Esophagus muscularis mucosa (tissue), 4 donors: ENCODE results near the gene WSCD2.

ENCODE experiments used
- EP300 ChIP-seq: sonication (generic); formaldehyde crosslinking; IDR thresholded peaks from one replicate; pipeline ENCODE4 v1.6.1; 2017; ENCODE audit warnings: antibody characterized with exemption
- POLR2A ChIP-seq: fragments of 450-650 bp; IDR thresholded peaks from one replicate; pipeline ENCODE4 v1.6.1; 2017; ENCODE audit warnings: antibody characterized with exemption, moderate library complexity, mild to moderate bottlenecking, low read depth
- POLR2AphosphoS5 ChIP-seq, 2 donors: sonication (generic); formaldehyde crosslinking; IDR thresholded peaks; one replicate each; pipeline ENCODE4 v1.6.1; 2017; ENCODE audit warnings: antibody characterized with exemption in 2 of 2
- TF ChIP-seq, protein P1 (sequence below), 3 experiments: fragments of 200-600 bp in 2 of 3; fragments of 450-650 bp in 1 of 3; sonication (generic) in 2 of 3; IDR thresholded peaks; one replicate each; pipeline ENCODE4 v1.5.1; 2017 to 2019; ENCODE audit warnings: antibody characterized with exemption in 3 of 3, mild to moderate bottlenecking in 2 of 3, moderate library complexity in 1 of 3

DNA sequence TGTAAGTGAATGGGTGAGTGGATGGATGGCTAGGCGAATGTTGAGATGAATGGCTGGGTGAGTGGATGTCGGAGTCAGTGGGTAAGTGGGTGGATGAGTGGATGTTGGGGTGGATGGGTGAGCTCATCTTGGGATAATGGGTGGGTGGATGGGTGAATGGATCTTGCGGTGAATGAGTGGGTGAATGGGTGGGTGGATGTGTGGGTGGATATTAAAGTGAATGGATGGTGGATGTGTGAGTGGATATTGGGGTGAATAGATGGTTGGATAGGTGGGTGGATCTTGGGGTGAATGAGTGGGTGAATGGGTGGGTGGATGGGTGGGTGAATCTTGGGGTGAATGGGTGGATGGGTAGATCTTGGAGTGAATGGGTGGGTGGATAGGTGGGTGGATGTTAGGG, 158.1 kb downstream of the WSCD2 start:
- TF ChIP-seq, protein P1, sequence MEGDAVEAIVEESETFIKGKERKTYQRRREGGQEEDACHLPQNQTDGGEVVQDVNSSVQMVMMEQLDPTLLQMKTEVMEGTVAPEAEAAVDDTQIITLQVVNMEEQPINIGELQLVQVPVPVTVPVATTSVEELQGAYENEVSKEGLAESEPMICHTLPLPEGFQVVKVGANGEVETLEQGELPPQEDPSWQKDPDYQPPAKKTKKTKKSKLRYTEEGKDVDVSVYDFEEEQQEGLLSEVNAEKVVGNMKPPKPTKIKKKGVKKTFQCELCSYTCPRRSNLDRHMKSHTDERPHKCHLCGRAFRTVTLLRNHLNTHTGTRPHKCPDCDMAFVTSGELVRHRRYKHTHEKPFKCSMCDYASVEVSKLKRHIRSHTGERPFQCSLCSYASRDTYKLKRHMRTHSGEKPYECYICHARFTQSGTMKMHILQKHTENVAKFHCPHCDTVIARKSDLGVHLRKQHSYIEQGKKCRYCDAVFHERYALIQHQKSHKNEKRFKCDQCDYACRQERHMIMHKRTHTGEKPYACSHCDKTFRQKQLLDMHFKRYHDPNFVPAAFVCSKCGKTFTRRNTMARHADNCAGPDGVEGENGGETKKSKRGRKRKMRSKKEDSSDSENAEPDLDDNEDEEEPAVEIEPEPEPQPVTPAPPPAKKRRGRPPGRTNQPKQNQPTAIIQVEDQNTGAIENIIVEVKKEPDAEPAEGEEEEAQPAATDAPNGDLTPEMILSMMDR (IDR thresholded peaks at IDR 0.05) = no peak
- TF ChIP-seq POLR2A = no peak
- no peak for TF ChIP-seq POLR2AphosphoS5 (IDR thresholded peaks at IDR 0.05)
- no peak for TF ChIP-seq EP300
